Activated CD4-positive, CD25-positive, alpha-beta regulatory T cell treated with anti-CD3 and anti-CD28 coated beads, Interleukin-2, amount 50 U/mL, for 16 hours (primary cell): ENCODE measurements around the gene IL17RC.

ENCODE experiments used
- DNase-seq: peaks from one replicate; pipeline ENCODE4 v3.0.0-alpha.2; 2020; ENCODE audit warnings: low read depth, low spot score

IL17RC gene

DNA sequence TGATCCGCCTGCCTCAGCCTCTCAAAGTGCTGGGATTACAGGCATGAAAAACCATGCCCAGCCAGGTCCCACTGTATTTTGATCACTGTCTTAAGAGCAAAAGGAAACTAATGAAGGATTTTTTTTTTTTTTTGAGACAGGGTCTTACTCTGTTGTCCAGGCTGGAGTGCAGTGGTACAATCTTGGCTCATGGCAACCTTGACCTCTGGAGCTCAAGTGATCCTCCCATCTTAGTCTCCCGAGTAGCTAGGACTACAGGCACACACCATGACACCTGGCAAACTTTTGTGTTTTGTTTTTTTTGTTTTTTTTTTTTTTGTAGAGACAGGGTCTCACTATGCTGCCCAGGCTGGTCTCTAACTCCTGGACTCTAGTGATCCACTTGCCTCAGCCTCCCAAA lies 63.4 kb downstream of the IL17RC start:
- no peak for DNase-seq
